Endometrial microvascular endothelial cells (primary cell): ENCODE data around the gene FAM181B. TPM values are rescaled to one million over a fixed set of nuclear protein-coding genes. Genes with fewer than 3 reads are reported as not detected.
"Not testable (repeated sequence)": the region's sequence is repeated elsewhere in the genome, so short reads cannot be mapped to it uniquely, and the experiment has no call there.

ENCODE experiments used
- in situ Hi-C: cut with HindIII; loops from 2 replicates; pipeline ENCODE4 v1.10.0; 2017; ENCODE audit warnings: low sequenced_read_pairs, low pct_unique_long_range_greater_than_20kb; ENCODE audit errors: inconsistent ontology term
- total RNA-seq: library from RNA; depleted of rRNA; stranded (reverse); fragments of >200 nt; gene quantifications from one replicate; pipeline ENCODE4 v1.2.3, GENCODE V29; 2015; ENCODE audit errors: inconsistent ontology term

Gene FAM181B
- total RNA-seq, 1 donor from 2014 or later: not detected

DNA sequence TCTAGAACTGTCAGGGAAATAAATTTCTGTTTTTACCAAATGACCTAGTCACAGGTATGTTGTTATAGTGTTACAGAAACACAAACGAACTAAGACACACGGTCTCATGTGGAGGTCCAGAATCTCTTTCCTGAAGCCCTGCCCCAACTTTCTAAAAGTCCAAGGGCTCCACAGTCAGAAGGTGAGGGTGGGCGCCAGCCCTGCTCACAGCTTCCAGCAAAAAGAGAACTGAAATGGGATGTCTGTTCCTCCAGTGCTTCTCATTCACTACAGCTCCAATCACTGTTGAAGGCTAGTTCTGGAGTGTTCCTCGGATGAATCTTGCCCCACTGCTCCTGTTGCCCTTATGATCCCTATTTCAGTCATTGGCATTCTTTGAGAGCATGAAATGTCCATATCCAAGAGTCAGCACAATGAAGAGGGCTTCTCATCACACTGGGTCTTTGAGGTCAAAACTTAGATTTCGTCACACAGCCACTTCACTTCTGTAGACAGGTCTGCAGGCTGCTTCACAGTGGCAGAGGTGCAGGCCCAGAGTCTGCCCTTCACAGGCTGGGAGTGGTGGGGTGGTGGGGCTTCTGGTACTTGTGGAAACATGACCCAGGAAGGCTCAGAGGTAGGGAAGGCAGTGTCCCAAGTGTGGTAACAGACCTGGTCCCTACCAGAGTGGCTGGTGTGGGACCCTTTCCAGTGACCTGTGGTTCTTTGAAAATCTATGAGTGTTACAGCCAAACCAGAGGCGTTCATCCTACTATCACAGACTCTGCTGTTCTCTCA, 34.9 kb downstream of the FAM181B start:
- in situ Hi-C loops: no loop called here

- in situ Hi-C loops: no loop called here
Measured at GRCh38 chr11:82692981-82693380, 40.7 kb downstream of the FAM181B start.

GRCh38 chr11:82689347-82689746, 44.3 kb downstream of the FAM181B start:
- in situ Hi-C loops: not testable (repeated sequence)

DNA sequence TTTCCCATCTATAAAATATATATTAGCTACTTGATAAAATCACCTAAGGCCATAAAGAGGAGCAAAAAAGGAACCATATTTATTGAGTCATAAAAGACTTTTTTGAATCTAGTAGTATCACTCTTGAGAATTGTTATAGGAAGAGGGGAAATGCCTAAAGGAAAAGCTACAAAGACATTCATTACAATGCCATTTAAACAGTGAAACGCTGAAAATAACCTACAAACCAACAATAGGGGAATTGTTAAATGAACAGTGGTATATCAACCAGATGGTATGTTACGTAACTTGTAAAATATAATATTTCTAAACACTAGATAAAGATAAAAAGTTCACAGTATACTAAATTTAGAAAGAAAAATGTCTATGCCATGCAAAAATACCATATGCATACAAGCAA, 47.5 kb downstream of the FAM181B start:
- in situ Hi-C loops: no loop called here

GRCh38 chr11:82683029-82683428, 50.6 kb downstream of the FAM181B start:
- in situ Hi-C loops: no loop called here

DNA sequence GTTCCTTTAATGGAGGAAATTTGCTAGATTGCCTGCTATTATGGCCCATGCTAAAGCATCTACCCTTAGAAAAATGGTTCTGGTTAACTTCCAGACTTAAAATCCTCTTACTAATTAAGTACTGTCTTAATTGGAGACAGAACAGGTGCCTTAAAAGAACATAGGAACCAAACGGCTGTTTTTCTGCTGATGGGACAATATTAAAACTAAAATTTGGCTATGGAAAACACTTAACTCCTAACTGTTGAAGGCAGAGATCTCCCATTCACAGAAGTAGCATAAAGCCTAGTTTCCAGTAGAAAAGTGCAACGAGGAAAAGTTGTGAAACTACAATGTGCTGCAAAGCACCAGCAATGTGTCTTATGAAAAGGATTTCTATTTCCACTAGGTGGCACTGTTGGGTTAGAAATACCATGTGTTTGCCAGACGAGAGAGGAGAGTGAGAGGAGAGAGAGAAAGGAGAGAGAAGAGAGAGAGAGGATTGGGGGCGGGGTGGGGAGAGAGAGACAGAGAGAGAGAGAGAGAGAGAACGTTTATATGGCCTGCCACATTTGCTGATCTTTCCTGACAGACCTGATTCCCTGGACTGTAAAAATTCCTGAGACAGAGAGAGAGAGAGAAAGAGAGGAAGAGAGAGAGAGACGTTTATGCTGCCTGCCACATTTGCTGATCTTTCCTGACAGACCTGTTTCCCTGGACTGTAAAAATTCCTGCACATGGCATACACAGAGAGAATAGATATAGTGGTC, 51.5 kb downstream of the FAM181B start:
- in situ Hi-C loops: no loop called here

- in situ Hi-C loops: no loop called here
Measured at GRCh38 chr11:82680252-82680651, 53.4 kb downstream of the FAM181B start.

Other genes with a start within 250 kb of the FAM181B start
- 55.9 TPM for gene PRCP, start 166.6 kb upstream of the FAM181B start, total RNA-seq
- gene DDIAS, start 167.9 kb upstream of the FAM181B start, total RNA-seq: 18.9 TPM